Mononuclear cell (primary cell): ENCODE data around the gene CD96. TPM values are rescaled to one million over a fixed set of nuclear protein-coding genes. Genes with fewer than 3 reads are reported as not detected.
"Not testable (repeated sequence)": the region's sequence is repeated elsewhere in the genome, so short reads cannot be mapped to it uniquely, and the experiment has no call there.

Experiments used
- H3K27me3 ChIP-seq: 2 replicates; pipeline ENCODE4 v1.6.0; 2011; ENCODE audit warnings: low read length, control low read depth; ENCODE audit not compliant: insufficient read depth
- H3K4me1 ChIP-seq: 2 replicates; pipeline ENCODE4 v1.5.1; 2011; ENCODE audit warnings: mild to moderate bottlenecking, low read length, control low read depth; ENCODE audit not compliant: insufficient read depth
- H3K4me3 ChIP-seq: 2 replicates; pipeline ENCODE4 v1.5.1; 2011; ENCODE audit warnings: mild to moderate bottlenecking, low read length, moderate library complexity
- H3K9me3 ChIP-seq: 2 replicates; pipeline ENCODE4 v1.5.1; 2011; ENCODE audit warnings: low read depth, mild to moderate bottlenecking, control low read depth, low read length
- total RNA-seq: library from RNA; depleted of rRNA; stranded (reverse); fragments of >200 nt; gene quantifications from one replicate; pipeline ENCODE4 v1.2.3, GENCODE V29; 2012

The CD96 gene
- total RNA-seq, 1 donor: 117 TPM

- Histone ChIP-seq H3K4me3 (no peak overlapping the region), H3K27me3 (no peaks in the 10 kb centered on the region), H3K4me1 (peaks cover 18% of the 10 kb centered on the region), H3K9me3 (no peaks in the 10 kb centered on the region)
These were observed 74.6 kb downstream of the CD96 start for GRCh38 chr3:111616417-111617105.

- H3K4me1 ChIP-seq: peaks cover 18% of the 10 kb centered on the region
- H3K27me3 ChIP-seq: no peaks in the 10 kb centered on the region
- no peak overlapping the region for H3K4me3 ChIP-seq
- H3K9me3 ChIP-seq: no peaks in the 10 kb centered on the region
These were observed 75.4 kb downstream of the CD96 start for GRCh38 chr3:111617406-111617805.

- Histone ChIP-seq H3K27me3 (no peaks in the 10 kb centered on the region), H3K4me1 (peaks cover 18% of the 10 kb centered on the region), H3K9me3 (no peaks in the 10 kb centered on the region), H3K4me3 (no peak overlapping the region)
These were observed 76.1 kb downstream of the CD96 start for GRCh38 chr3:111617912-111618601.

GRCh38 chr3:111618945-111619344 is 76.9 kb downstream of the CD96 start:
- no peaks in the 10 kb centered on the region for H3K9me3 ChIP-seq
- no peaks in the 10 kb centered on the region for H3K27me3 ChIP-seq
- H3K4me3 ChIP-seq: no peak overlapping the region
- peaks cover 18% of the 10 kb centered on the region for H3K4me1 ChIP-seq

DNA sequence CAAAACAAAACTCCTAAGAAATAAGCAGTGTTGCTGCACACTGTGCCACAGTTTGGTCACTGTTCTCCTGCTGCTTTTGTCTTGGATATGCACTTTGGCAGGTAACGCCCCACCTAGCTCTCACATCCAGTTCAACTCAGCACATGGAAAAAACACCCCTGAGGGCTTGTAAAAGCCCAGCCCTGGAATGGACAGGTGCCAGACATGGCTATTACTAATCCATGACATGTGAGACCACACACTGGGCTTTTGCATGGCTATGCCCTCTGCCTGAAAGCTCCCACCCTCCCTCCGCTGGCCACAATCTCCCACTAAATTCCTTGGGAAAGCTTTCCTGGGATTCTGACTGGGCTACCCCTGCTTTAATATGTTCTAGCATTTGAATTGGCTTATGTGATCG is 77.8 kb downstream of the CD96 start:
- Histone ChIP-seq H3K27me3 (no peaks in the 10 kb centered on the region), H3K4me1 (peaks cover 18% of the 10 kb centered on the region), H3K9me3 (no peaks in the 10 kb centered on the region), H3K4me3 (no peak overlapping the region)

- Histone ChIP-seq H3K4me3 (no peak overlapping the region), H3K9me3 (no peaks in the 10 kb centered on the region), H3K4me1 (peaks cover 9% of the 10 kb centered on the region), H3K27me3 (no peaks in the 10 kb centered on the region)
These were observed 79.5 kb downstream of the CD96 start for GRCh38 chr3:111621535-111621934.

DNA sequence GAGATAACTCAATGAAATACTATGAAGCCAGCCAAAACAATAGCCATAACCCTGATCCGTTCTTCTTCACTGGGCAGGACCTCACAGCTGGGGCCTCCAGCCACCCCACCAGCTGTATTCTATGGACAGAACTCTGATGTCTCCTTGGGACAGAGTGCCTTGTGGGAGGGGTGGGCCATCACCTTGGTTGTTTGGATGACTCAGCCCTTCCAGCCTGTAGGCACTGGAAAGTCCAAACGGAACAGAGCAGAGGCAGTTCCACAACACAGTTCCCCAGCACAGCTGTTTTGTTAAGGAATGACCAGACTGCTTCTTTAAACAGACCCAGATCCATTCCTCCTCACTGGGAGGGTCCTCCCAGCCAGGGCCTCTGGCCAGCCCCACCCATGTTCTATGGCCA is 85.1 kb downstream of the CD96 start:
- no peaks in the 10 kb centered on the region for H3K27me3 ChIP-seq
- H3K9me3 ChIP-seq: peaks cover 16% of the 10 kb centered on the region
- H3K4me1 ChIP-seq: no peaks in the 10 kb centered on the region
- no peak overlapping the region for H3K4me3 ChIP-seq

GRCh38 chr3:111629018-111629417 is 87.0 kb downstream of the CD96 start:
- H3K4me1 ChIP-seq, H3K4me3 ChIP-seq, H3K27me3 ChIP-seq: not testable (repeated sequence)

GRCh38 chr3:111630638-111631037 is 88.6 kb downstream of the CD96 start:
- H3K4me1 ChIP-seq, H3K27me3 ChIP-seq: not testable (repeated sequence)

More at GRCh38 chr3:111629018-111629417, 87.0 kb downstream of the CD96 start:
- peaks cover 16% of the 10 kb centered on the region for H3K9me3 ChIP-seq

GRCh38 chr3:111635403-111635802 is 93.4 kb downstream of the CD96 start:
- no peak overlapping the region for H3K4me3 ChIP-seq
- no peaks in the 10 kb centered on the region for H3K27me3 ChIP-seq
- H3K4me1 ChIP-seq: no peaks in the 10 kb centered on the region
- H3K9me3 ChIP-seq: no peaks in the 10 kb centered on the region

More at GRCh38 chr3:111630638-111631037, 88.6 kb downstream of the CD96 start:
- peaks cover 16% of the 10 kb centered on the region for H3K9me3 ChIP-seq
- not testable (repeated sequence) for H3K4me3 ChIP-seq

DNA sequence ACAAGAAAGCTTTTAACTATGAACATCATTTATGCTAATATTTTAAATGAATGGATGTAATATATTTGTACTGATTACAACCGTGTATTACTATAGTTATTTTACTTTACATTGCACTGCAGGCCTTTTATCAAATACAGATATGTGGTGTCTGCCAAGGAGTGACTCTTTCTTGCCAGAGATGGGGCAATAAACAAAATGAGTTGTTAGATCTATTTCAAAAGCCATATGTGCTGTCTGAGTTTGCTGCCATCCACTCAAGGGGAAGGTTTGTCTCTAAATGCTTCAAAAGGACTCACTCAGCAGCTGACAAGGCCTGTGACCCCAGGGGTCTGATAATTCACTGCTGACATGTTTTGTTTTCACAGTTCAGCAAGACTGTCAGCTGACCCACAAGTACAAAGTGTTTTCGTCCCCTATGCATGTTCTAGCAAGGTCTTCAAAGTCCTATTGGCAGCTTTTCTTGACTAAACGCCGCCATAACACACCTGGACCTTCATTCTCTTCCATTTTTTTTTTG is 94.4 kb downstream of the CD96 start:
- Histone ChIP-seq H3K4me3 (no peak overlapping the region), H3K4me1 (no peaks in the 10 kb centered on the region), H3K27me3 (no peaks in the 10 kb centered on the region), H3K9me3 (no peaks in the 10 kb centered on the region)

- no peaks in the 10 kb centered on the region for H3K9me3 ChIP-seq
- H3K4me3 ChIP-seq: no peak overlapping the region
- no peaks in the 10 kb centered on the region for H3K27me3 ChIP-seq
- no peaks in the 10 kb centered on the region for H3K4me1 ChIP-seq
These were observed 97.3 kb downstream of the CD96 start for GRCh38 chr3:111639316-111639715.

GRCh38 chr3:111648991-111649579 is 107.1 kb downstream of the CD96 start:
- Histone ChIP-seq H3K27me3 (no peaks in the 10 kb centered on the region), H3K4me3 (no peak overlapping the region), H3K9me3 (no peaks in the 10 kb centered on the region), H3K4me1 (peaks cover 3% of the 10 kb centered on the region)

DNA sequence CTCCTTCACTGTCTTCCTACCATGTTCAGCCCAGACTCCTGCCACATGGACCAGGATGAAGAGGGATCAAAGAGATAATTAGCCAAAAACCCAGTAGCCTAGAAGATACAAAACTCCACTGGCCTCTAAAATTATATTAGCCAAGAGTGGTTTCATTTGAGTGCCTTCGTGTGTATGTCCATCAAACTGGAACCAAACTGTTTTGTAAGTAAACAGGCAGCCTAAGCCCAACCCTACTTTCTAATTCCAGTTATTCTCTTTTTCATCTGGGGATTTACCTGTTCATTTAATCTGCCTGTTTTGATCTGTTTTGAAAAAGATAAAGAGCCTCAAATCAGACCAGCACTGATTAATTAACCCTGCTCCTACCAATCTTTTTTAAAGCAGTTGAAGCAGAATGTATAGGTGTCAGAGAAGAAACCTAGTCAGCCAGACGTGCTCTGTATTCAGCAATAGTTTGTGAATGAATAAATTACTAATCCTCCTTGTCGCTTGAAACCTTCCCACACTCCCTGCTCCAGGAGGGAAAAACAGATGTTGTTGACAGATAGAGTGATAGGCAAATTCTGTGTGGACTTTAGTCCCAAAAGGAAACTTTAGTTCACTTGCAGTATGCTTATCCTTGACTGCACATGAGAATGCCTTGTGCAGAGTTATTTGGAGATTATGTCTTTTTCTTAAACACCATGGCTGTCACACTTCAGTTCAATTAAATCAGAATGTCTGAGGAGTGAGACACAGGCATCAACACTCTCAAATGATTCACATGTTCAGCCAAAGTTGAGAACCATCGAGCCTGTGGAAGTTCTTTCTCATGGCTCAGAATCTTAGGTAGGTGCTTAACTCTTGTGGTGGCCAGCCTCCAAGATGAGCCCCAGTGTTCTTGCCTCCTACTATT is 108.6 kb downstream of the CD96 start:
- no peaks in the 10 kb centered on the region for H3K9me3 ChIP-seq
- no peaks in the 10 kb centered on the region for H3K27me3 ChIP-seq
- H3K4me3 ChIP-seq: no peak overlapping the region
- H3K4me1 ChIP-seq: peaks cover 4% of the 10 kb centered on the region
